ENCODE results near the gene ADGRB3. TPM values are rescaled to one million over a fixed set of nuclear protein-coding genes. Genes with fewer than 3 reads are reported as not detected.

Gene ADGRB3
- total RNA-seq, 4 donors from 2014 or later = 3.9 to 9.8 (median 7.2) TPM

DNA sequence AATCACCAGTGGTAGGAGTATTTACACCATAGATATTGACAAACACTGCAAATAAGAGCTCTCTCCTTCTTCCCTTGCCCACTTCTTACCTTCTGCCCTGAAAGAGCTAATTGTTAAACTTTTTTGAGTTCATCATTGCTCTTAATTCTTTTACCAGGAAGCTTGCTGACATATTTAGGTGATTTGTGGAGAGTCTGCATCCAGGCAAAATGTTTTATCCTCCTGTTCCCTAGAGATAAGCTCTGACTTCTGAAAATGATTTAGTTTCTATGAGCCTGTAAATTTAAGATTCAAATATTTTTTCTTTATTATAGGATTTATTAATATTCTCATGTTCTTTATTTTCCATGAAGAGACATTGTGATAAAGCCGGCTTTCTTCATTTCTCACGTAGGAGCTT, 81.5 kb downstream of the ADGRB3 start:
- Histone ChIP-seq H3K4me1 (no peaks in the 10 kb centered on the region), H3K27me3 (no peaks in the 10 kb centered on the region), H3K27ac (no peak overlapping the region), H3K4me3 (no peak overlapping the region), H3K36me3 (no peaks in the 10 kb centered on the region), H3K9me3 (no peaks in the 10 kb centered on the region)
- ATAC-seq = no peak
- 92 to 97% methylated on average over 2 of the region's 2 CpGs for WGBS, 2 donors (ENCODE audit: low coverage in 1 of 2)
- TF ChIP-seq POLR2A (IDR thresholded peaks at IDR 0.05) = no peak
- TF ChIP-seq EP300 (IDR thresholded peaks at IDR 0.05) = no peak
- no peak for TF ChIP-seq CTCF (IDR thresholded peaks at IDR 0.05)
- no peak for TF ChIP-seq POLR2AphosphoS5 (IDR thresholded peaks at IDR 0.05)

DNA sequence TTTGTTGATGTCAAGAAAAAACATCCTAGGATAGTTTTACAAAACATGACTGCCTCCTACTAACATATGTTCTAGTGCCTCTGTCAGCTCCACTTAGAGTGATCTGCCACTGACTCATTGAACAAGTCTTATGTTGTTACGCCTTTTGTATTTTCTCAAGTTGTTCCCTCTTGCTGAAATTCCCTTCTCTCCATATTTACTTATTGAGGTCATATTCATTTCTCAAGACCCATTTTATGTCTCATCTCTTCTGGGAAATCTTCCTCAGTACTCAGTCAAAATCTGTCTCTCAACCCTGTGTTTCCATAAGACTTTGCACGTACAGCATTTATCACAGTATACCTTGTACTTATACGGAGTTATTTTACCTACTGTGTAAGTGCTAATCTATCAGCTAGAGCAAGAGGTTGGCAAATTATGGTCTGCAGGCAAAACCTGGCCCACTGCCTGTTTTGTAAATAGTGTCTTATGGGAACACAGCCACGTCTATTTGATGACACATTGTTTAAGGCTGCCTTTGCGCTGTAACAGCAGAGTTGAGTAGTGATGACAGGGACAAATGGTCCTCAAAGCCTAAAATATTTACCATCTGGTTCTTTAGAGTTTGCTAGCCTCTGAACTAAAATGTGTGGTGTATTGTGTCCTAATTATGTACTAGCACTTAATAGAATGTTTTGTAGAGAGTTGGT, 83.4 kb downstream of the ADGRB3 start:
- peak; percentile 36 for ATAC-seq
- 27 to 63% methylated on average over 5 of the region's 5 CpGs for WGBS, 2 donors (ENCODE audit: low coverage in 1 of 2)
- H3K27ac ChIP-seq = no peak overlapping the region

GRCh38 chr6:68719761-68720160, 84.7 kb downstream of the ADGRB3 start:
- Histone ChIP-seq H3K36me3 (no peaks in the 10 kb centered on the region), H3K4me3 (no peak overlapping the region), H3K4me1 (no peaks in the 10 kb centered on the region), H3K27me3 (no peaks in the 10 kb centered on the region), H3K27ac (no peak overlapping the region), H3K9me3 (no peaks in the 10 kb centered on the region)
- ATAC-seq = no peak
- TF ChIP-seq POLR2AphosphoS5 (IDR thresholded peaks at IDR 0.05) (no peak), CTCF (IDR thresholded peaks at IDR 0.05) (no peak), EP300 (IDR thresholded peaks at IDR 0.05) (no peak), POLR2A (IDR thresholded peaks at IDR 0.05) (no peak)
- WGBS, 2 donors (ENCODE audit: low coverage in 1 of 2) = 84% methylated on average over 2 of the region's 2 CpGs

More for the DNA sequence above, 83.4 kb downstream of the ADGRB3 start:
- no peaks in the 10 kb centered on the region for H3K36me3 ChIP-seq
- H3K4me3 ChIP-seq = no peak overlapping the region
- TF ChIP-seq POLR2AphosphoS5 (IDR thresholded peaks at IDR 0.05) (peak; percentile 20), CTCF (IDR thresholded peaks at IDR 0.05) (no peak)
- no peaks in the 10 kb centered on the region for H3K27me3 ChIP-seq
- no peaks in the 10 kb centered on the region for H3K9me3 ChIP-seq
- H3K4me1 ChIP-seq = no peaks in the 10 kb centered on the region

DNA sequence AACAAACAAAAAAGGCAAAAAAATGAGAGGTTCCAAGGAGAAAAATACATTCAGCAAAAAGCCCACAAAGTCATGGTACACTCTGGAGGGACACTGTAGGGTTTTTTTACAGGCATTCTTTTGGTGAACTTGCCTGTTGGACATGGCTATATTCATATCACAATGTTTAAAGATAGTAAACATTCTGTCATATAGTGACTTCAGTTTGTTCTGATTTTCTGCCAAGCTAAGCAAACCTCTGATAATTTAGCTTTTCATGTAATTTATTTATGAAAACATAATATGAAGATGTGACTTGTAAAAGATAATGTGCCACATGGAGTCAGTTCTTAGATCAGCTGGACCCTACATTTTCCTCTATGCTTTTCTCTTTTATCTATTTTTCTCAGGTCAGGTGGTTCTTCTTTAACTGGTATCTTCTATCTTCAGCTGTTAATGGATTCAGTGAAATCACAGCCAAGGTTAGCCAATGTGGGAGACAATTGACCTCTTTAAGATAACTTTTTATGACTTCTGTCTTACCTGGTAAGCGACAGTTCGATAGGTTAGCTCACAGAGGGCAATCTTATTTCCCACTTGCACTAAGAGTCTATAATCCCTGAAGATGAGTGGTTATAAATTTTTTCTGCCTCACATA, 87.9 kb downstream of the ADGRB3 start:
- TF ChIP-seq POLR2A (IDR thresholded peaks at IDR 0.05) = no peak
- no peak for TF ChIP-seq EP300 (IDR thresholded peaks at IDR 0.05)
- TF ChIP-seq POLR2AphosphoS5 (IDR thresholded peaks at IDR 0.05) = no peak
- TF ChIP-seq CTCF (IDR thresholded peaks at IDR 0.05) = no peak
- H3K27ac ChIP-seq = no peak overlapping the region
- H3K4me1 ChIP-seq = no peaks in the 10 kb centered on the region
- H3K27me3 ChIP-seq = no peaks in the 10 kb centered on the region
- no peaks in the 10 kb centered on the region for H3K36me3 ChIP-seq
- no peak for ATAC-seq
- H3K4me3 ChIP-seq = no peak overlapping the region
- 91 to 100% methylated on average over 2 of the region's 2 CpGs for WGBS, 2 donors (ENCODE audit: low coverage in 1 of 2)
- H3K9me3 ChIP-seq = no peaks in the 10 kb centered on the region

DNA sequence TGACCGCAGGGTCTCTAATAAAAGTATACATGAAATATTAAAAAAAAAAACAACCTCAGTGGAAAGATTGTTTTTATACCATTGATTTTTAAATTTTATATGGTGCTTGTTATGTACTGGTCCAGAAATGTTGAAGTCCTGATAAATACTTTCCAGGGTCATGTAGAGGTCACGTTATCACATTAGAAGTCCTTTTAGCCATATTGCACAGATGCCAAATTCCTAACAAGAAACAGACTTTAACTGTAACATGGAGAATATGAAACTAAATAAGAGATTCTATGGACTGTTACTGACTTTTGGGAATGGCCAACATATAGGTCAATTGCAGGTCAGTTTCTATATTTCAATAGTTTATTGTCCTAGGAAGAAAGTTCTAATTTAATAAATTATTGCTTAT, 89.0 kb downstream of the ADGRB3 start:
- ATAC-seq = no peak
- TF ChIP-seq EP300 (IDR thresholded peaks at IDR 0.05) (no peak), CTCF (IDR thresholded peaks at IDR 0.05) (no peak), POLR2AphosphoS5 (IDR thresholded peaks at IDR 0.05) (no peak), POLR2A (IDR thresholded peaks at IDR 0.05) (no peak)
- H3K9me3 ChIP-seq = no peaks in the 10 kb centered on the region
- no peaks in the 10 kb centered on the region for H3K27me3 ChIP-seq
- H3K36me3 ChIP-seq = no peaks in the 10 kb centered on the region
- no peak overlapping the region for H3K27ac ChIP-seq
- no peaks in the 10 kb centered on the region for H3K4me1 ChIP-seq
- 75 to 81% methylated on average over 2 of the region's 2 CpGs for WGBS, 2 donors (ENCODE audit: low coverage in 1 of 2)
- H3K4me3 ChIP-seq = no peak overlapping the region
